Esophagus squamous epithelium (tissue), 5 donors: Measurements from ENCODE around the gene PRKCA. TPM values are rescaled to one million over a fixed set of nuclear protein-coding genes. Genes with fewer than 3 reads are reported as not detected.

ENCODE experiments used
- DNase-seq: peaks from one replicate; lab custom pipeline; 2025; lab: John Stamatoyannopoulos, UW
- H3K27ac ChIP-seq, 4 donors: fragments of 200-600 bp; sonication (generic); one replicate each; pipeline ENCODE4 v1.5.1; 2016 to 2019; ENCODE audit warnings: mild to moderate bottlenecking in 1 of 4
- H3K27me3 ChIP-seq, 4 donors: fragments of 200-600 bp; sonication (generic); 1 replicate in 3 of 4; 2 replicates in 1 of 4; pipeline versions ENCODE4 v1.5.1 to v1.6.0; 2017 to 2021; ENCODE audit warnings: antibody characterized with exemption in 1 of 4
- H3K36me3 ChIP-seq, 3 donors: fragments of 200-600 bp; sonication (generic); one replicate each; pipeline ENCODE4 v1.5.1; 2016 to 2019
- H3K4me1 ChIP-seq, 3 donors: fragments of 200-600 bp; sonication (generic); one replicate each; pipeline ENCODE4 v1.5.1; 2017 to 2019
- H3K4me3 ChIP-seq, 4 donors: fragments of 200-600 bp; sonication (generic); 1 replicate in 3 of 4; 2 replicates in 1 of 4; pipeline ENCODE4 v1.5.1; 2016 to 2019; ENCODE audit warnings: mild to moderate bottlenecking in 2 of 4, moderate library complexity in 1 of 4
- H3K9me3 ChIP-seq, 3 donors: fragments of 200-600 bp; sonication (generic); one replicate each; pipeline ENCODE4 v1.5.1; 2016 to 2019
- POLR2A ChIP-seq, 4 donors: fragments of 450-650 bp; IDR thresholded peaks; one replicate each; pipeline ENCODE4 v1.6.1; 2017; ENCODE audit warnings: antibody characterized with exemption in 4 of 4, mild to moderate bottlenecking in 4 of 4, moderate library complexity in 3 of 4
- WGBS, 2 donors: methylation state at CpG; one replicate each; pipeline ENCODE4 v1.1.5; 2018; 5-methylcytosine and 5-hydroxymethylcytosine counted together
- intact Hi-C: fragments of 100-400 bp; cut with DNase I; formaldehyde crosslinking; loops from one replicate; pipeline ENCODE4 v1.15.0; 2022
- total RNA-seq, 4 donors: library from RNA; depleted of rRNA; stranded (reverse); fragments of >200 nt; gene quantifications; one replicate each; pipeline ENCODE4 v1.1.0, GENCODE V29; 2016
- TF ChIP-seq, protein P1 (sequence below), 6 experiments: fragments of 450-650 bp in 4 of 6; fragments of 200-600 bp in 2 of 6; sonication (generic) in 2 of 6; IDR thresholded peaks; one replicate each; pipeline ENCODE4 v1.5.1; 2016 to 2019; ENCODE audit warnings: antibody characterized with exemption in 6 of 6, mild to moderate bottlenecking in 4 of 6, moderate library complexity in 4 of 6
- donor health status: DM: yes; HTN: yes; CAD: no.

The PRKCA gene
- total RNA-seq, 4 donors from 2014 or later: 2.4 to 9.2 (median 4.2) TPM

DNA sequence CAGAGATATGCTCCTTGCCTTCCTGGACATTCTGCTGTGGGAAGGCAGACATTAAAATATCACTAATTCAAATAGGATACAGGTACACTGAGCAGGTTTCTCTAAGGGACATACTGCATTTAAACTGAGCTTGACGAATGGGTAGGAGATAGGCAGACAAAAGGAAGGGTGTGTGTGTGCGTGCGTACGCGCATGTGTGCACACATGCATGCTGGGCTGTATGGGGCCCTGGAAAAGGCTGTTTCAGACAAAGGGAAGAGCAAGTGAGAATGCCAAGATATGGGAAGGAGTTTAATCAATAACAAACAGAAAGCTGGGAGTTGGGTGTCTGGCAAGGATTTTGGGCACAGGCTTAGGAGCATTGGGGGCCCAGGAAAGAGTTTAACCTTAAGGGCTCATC lies 196.2 kb downstream of the PRKCA start:
- Histone ChIP-seq H3K27ac (no peak overlapping the region), H3K4me3 (no peak overlapping the region), H3K9me3 (no peaks in the 10 kb centered on the region), H3K27me3 (no peaks in the 10 kb centered on the region), H3K4me1 (peaks cover 0 to 9% (median 0%) of the 10 kb centered on the region in 3 donors), H3K36me3 (no peaks in the 10 kb centered on the region)
- TF ChIP-seq POLR2A (IDR thresholded peaks at IDR 0.05): no peak
- TF ChIP-seq, protein P1, sequence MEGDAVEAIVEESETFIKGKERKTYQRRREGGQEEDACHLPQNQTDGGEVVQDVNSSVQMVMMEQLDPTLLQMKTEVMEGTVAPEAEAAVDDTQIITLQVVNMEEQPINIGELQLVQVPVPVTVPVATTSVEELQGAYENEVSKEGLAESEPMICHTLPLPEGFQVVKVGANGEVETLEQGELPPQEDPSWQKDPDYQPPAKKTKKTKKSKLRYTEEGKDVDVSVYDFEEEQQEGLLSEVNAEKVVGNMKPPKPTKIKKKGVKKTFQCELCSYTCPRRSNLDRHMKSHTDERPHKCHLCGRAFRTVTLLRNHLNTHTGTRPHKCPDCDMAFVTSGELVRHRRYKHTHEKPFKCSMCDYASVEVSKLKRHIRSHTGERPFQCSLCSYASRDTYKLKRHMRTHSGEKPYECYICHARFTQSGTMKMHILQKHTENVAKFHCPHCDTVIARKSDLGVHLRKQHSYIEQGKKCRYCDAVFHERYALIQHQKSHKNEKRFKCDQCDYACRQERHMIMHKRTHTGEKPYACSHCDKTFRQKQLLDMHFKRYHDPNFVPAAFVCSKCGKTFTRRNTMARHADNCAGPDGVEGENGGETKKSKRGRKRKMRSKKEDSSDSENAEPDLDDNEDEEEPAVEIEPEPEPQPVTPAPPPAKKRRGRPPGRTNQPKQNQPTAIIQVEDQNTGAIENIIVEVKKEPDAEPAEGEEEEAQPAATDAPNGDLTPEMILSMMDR (IDR thresholded peaks at IDR 0.05): no peak
- intact Hi-C loops: no loop called here
- WGBS, 2 donors: 95% methylated on average over 5 of the region's 5 CpGs
- no peak for DNase-seq

DNA sequence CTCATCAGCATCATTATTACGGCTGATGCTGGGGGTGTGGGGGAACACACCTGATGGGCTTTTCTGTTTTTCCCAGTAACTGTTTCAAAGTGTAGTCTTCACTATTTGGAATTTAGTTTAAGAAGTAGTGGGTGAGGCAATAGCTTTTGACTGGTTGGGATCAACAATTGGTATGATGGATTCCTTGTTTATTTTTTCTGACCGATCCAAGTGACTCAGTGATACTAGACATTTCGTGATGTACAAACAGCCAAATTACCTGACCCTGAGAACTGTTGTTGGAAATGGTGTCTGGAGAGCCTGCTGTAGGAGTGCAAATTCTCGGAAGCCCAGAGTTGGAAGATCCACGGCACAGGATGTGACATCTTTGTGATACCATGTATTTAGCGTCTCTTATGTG lies 204.2 kb downstream of the PRKCA start:
- WGBS, 2 donors: 82 to 87% methylated on average over 6 of the region's 6 CpGs
- no peak for DNase-seq
- no peak overlapping the region for H3K27ac ChIP-seq
- H3K4me3 ChIP-seq: no peak overlapping the region
- TF ChIP-seq, protein P1 (IDR thresholded peaks at IDR 0.05): no peak
- TF ChIP-seq POLR2A (IDR thresholded peaks at IDR 0.05): no peak
- H3K4me1 ChIP-seq: peaks cover 5 to 45% (median 23%) of the 10 kb centered on the region in 3 donors
- H3K9me3 ChIP-seq: no peaks in the 10 kb centered on the region
- H3K36me3 ChIP-seq: no peaks in the 10 kb centered on the region
- no peaks in the 10 kb centered on the region for H3K27me3 ChIP-seq
- intact Hi-C loops: no loop called here

DNA sequence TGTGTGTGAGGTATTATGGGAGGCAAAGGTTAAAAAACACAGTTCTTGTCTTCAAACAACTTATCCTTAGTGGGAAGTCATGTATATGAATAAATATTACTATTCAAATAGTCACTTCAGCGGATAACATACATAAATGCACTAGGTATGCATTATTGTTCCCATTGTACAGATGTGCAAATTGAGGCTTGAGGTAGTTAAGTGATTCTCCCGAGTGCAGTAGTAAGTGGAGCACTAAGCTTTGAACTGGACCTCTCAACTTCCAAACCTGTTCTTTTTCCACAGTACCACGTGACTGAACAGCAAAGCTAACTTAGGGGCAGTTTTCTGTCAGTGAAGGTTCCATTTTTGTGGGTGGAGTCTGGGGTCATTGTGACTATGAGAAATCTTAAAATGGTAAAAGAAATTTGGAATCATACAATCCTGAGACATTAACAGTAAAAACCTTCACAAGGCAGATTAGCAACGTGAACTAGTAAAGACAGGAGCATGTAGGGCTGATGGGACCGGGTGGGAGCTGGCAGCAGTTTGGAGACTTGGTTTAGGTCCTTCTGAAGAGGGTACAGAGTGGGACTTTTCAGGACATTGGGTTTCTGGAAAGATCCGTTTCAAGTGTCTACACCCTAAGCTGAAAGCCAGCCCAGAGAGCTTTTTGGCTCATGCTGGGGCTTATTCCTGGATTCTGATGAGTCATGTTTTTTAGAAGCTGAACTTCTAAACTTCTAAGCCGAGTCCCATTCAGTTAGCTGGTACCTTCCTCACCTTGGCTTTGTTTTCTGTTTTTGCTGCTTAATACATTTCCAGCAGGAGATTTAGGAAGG lies 204.9 kb downstream of the PRKCA start:
- intact Hi-C loops: no loop called here
- Histone ChIP-seq H3K9me3 (no peaks in the 10 kb centered on the region), H3K4me3 (no peak overlapping the region), H3K27ac (peak overlapping the region; percentile 67 to 77 (median 68)), H3K36me3 (no peaks in the 10 kb centered on the region), H3K4me1 (peaks cover 5 to 45% (median 23%) of the 10 kb centered on the region in 3 donors), H3K27me3 (no peaks in the 10 kb centered on the region)
- DNase-seq: no peak
- 35 to 47% methylated on average over 7 of the region's 7 CpGs for WGBS, 2 donors
- TF ChIP-seq, protein P1 (IDR thresholded peaks at IDR 0.05): no peak

DNA sequence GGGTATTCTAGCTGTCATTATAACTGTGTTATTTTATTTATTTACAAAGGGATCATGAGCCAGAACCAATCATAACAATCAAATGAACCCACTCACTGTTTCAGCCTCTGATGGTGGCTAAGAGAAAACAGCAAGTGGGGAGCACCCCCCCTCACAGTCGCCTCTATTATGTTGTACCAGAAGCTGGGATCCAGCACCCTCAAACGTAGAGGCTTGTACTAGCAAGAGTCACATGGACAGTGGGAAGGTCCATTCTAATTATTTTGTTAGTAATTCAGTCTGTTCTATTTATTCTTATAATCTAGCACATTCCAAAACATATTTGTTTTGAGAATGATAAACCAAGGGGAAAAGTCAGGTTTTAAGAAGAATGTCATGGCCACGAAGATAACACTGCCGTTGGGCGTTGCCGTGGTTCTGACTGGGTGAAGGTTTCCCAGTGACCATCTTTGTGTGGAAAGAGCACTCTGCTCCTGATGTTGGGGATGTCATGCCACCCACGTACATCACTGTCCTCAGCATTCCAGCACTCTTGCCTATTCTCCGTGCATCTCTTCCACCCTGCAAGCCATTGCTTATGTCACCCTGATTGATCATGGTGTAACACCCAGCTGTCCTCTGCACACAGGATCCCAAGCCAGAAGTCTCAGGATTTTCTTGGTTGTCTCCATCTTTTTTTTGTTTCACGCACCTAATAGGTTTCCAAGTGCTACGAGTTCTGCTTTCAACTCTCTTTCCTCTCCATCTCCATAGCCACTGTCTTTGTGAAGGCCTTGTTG lies 205.8 kb downstream of the PRKCA start:
- no peaks in the 10 kb centered on the region for H3K36me3 ChIP-seq
- DNase-seq: no peak
- no peaks in the 10 kb centered on the region for H3K27me3 ChIP-seq
- peak overlapping the region; percentile 67 to 77 (median 68) for H3K27ac ChIP-seq
- H3K4me1 ChIP-seq: peaks cover 5 to 40% (median 23%) of the 10 kb centered on the region in 3 donors
- no peak overlapping the region for H3K4me3 ChIP-seq
- H3K9me3 ChIP-seq: no peaks in the 10 kb centered on the region
- WGBS, 2 donors: 77 to 78% methylated on average over 10 of the region's 10 CpGs
- no peak for TF ChIP-seq POLR2A (IDR thresholded peaks at IDR 0.05)
- TF ChIP-seq, protein P1 (IDR thresholded peaks at IDR 0.05): no peak
- intact Hi-C loops: no loop called here
